Muscle of back (tissue), 11 donors: Measurements from ENCODE around the gene RDH13. TPM values are rescaled to one million over a fixed set of nuclear protein-coding genes. Genes with fewer than 3 reads are reported as not detected.
"Not testable (repeated sequence)": the region's sequence is repeated elsewhere in the genome, so short reads cannot be mapped to it uniquely, and the experiment has no call there.

ENCODE experiments used
- DNase-seq, 3 donors: peaks; one replicate each; pipeline versions ENCODE4 v3.0.0 to v3.0.0-alpha.2; 2013
- polyA plus RNA-seq, 10 donors: library from polyadenylated mRNA; unstranded; fragments of 120-200 nt; gene quantifications; one replicate each; pipeline ENCODE4 v1.2.1, GENCODE V29; 2013; ENCODE audit not compliant: insufficient read length in 10 of 10

The RDH13 gene
- polyA plus RNA-seq, 10 donors, result 8.4 to 14.9 (median 11.5) TPM

DNA sequence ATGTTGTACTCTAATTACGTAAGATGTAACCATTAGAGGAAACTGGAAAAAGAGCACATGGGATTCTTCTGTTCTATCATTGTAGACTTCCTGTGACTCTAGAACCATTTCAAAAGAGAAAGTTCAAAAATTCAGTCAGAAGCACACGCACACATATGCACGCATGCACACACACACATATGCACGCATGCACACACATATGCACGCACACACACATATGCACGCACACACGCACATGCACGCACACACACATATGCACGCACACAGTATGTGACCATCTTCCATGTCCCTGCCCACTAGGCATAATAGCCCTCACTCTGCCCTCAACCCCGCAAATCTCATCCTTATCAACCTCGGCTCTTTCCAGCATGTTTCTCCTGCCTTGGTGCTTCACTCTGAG is 38.8 kb downstream of the RDH13 start:
- no peak for DNase-seq

DNA sequence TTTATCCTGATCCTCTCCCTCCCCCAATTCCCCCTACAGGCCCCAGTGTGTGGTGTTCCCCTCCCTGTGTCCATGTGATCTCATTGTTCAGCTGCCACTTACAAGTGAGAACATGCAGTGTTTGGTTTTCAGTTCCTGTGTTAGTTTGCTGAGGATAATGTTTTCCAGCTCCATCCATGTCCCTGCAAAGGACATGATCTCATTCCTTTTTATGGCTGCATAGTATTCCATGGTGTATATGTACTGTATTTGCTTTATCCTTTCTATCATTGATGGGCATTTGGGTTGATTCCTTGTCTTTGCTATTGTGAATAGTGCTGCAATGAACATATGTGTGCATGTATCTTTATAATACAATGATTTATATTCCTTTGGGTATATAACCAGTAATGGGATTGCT is 42.6 kb downstream of the RDH13 start:
- DNase-seq, result not testable (repeated sequence)

GRCh38 chr19:55018633-55019032 is 44.3 kb downstream of the RDH13 start:
- no peak for DNase-seq

- no peak for DNase-seq
Measured at GRCh38 chr19:55018216-55018615, 44.7 kb downstream of the RDH13 start.

DNA sequence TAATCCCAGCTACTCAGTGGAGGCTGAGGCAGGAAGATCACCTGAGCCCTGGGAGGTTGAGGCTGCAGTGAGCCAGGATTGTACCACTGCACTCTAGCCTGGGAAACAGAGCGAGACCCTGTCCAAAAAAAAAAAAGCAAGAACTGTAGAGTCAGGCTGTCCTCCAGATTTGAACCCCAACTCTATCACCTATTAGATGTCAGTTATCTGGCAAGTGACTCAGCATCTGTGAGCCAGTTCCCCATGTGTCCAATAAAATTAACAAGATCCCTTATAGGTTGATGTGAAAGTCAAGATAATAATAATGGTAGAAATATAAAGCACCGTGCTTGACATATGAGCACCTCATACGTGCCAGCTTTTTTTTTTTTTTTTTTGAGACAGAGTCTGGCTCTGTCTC is 46.9 kb downstream of the RDH13 start:
- no peak for DNase-seq

DNA sequence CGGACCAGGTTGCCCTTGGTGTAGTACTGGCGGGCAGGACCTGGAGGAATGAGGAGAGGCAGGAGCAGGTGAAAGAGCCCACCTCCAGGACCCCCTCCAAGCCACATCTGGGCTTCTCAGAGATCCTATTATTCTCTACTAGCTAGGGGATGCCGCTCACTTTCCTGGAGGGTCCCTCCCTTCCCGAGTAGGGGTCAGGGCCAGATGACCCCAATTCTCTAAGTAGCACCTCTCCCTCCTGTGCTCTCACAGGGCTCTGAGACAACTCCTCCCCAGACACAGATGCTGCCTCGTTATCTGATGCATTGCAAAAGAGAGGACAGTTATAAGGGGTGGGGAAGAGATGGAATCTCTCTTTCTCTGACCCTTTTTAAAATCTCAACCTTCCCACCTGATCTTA is 47.8 kb downstream of the RDH13 start:
- DNase-seq, result no peak

- no peak for DNase-seq
Measured at GRCh38 chr19:55014714-55015113, 48.2 kb downstream of the RDH13 start.

GRCh38 chr19:55013596-55013995 is 49.4 kb downstream of the RDH13 start:
- DNase-seq, result no peak

- no peak for DNase-seq
Measured at GRCh38 chr19:55012306-55012705, 50.6 kb downstream of the RDH13 start.

- not testable (repeated sequence) for DNase-seq
Measured at GRCh38 chr19:55010561-55010960, 52.4 kb downstream of the RDH13 start.

GRCh38 chr19:55008781-55009180 is 54.2 kb downstream of the RDH13 start:
- DNase-seq, result not testable (repeated sequence)

GRCh38 chr19:55008189-55008588 is 54.8 kb downstream of the RDH13 start:
- DNase-seq, result not testable (repeated sequence)

DNA sequence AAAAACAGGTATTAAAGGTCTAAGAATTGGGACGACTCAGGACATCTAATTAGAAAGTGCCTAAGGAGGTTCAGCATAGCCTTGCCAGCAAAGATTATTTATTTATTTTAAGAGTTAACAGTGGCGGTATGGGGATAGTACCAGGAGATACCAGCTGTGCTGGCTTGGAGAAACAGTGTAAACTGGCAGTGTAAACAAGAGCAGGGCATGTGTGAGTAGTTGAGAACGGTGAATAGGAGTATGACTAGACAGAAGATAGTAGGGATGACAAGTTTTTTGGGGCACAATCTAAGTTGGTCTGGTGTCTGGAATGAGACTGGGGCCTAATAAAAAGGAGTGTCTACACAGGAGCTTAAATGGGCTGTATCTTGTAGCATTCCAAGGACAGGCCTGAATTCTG is 55.4 kb downstream of the RDH13 start:
- not testable (repeated sequence) for DNase-seq

- not testable (repeated sequence) for DNase-seq
Measured at GRCh38 chr19:55006795-55007194, 56.2 kb downstream of the RDH13 start.

GRCh38 chr19:55005684-55006488 is 57.1 kb downstream of the RDH13 start:
- peak in 2 of 3 donors; percentile 33 to 40 for DNase-seq

DNA sequence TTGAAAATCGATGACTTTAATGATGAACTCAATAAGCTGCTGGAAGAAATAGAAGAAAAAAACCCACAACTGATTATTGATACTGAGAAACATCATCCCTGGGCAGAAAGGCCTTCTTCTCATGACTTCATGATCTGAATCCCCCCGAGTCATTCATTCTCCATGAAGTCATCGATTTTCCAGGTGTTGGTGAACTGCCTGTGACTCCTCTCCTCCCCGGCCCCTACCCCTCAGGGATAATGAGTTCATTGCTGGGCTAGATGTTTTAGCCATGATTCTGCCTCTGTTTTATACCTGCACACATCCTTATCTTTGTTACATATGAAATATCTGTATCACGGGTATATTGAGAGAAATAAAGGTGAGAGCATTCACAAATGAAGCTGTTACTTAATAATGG is 62.2 kb downstream of the RDH13 start:
- DNase-seq, result no peak

DNA sequence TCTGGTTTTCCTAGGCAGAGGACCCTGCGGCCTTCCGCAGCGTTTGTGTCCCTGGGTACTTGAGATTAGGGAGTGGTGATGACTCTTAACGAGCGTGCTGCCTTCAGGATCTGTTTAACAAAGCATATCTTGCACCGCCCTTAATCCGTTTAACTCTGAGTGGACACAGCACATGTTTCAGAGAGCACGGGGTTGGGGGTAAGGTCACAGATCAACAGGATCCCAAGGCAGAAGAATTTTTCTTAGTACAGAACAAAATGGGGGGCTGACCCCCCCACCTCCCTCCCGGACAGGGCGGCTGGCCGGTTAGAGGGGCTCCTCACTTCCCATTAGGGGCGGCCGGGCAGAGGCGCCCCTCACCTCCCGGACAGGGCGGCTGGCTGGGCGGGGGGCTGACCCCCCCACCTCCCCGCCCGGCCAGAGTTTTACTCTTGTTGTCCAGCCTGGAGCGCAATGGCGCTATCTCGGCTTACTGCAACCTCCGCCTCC is 64.2 kb downstream of the RDH13 start:
- DNase-seq, result not testable (repeated sequence)

DNA sequence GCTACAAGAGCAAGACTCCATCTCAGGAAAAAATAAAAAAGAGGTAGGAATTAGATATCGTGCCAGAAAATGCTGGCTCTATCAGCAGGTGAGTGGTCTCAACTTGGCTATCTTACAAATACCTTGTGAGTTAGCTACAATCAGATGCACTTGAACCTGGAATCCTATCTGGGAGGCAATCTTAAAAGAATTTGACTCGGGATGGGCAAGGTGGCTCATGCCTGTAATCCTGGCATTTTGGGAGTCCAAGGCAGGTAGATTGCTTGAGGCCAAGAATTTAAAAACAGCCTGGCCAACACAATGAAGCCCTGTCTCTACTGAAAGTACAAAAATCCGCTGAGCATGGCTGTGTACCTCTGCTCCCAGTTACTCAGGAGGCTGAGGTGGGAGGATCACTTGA is 67.4 kb downstream of the RDH13 start:
- DNase-seq, result no peak

Other genes starting within 250 kb of the RDH13 start
- gene KIR3DL1, start 246.7 kb downstream of the RDH13 start, polyA plus RNA-seq, result not detected
- under 1 TPM in 1 of 10 donors, not detected in 9; 0.13 TPM for gene KIR2DS4, start 230.5 kb downstream of the RDH13 start, polyA plus RNA-seq
- gene KIR3DL2, start 212.7 kb downstream of the RDH13 start, polyA plus RNA-seq, result not detected
- gene FCAR, start 188.9 kb downstream of the RDH13 start, polyA plus RNA-seq, result under 1 TPM in 9 of 10 donors, not detected in 1; 0.12 to 0.67 (median 0.41) TPM
- gene NCR1, start 157.0 kb downstream of the RDH13 start, polyA plus RNA-seq, result under 1 TPM in 7 of 10 donors, not detected in 3; 0.11 to 0.68 (median 0.40) TPM
- gene NLRP7, start 115.6 kb downstream of the RDH13 start, polyA plus RNA-seq, result under 1 TPM in 4 of 10 donors, not detected in 6; 0.34 to 0.53 (median 0.41) TPM
- gene NLRP2, start 96.8 kb downstream of the RDH13 start, polyA plus RNA-seq, result 1 to 10 TPM in 6 of 10 donors, under 1 TPM in 4; 0.58 to 5.6 (median 1.1) TPM
- under 1 TPM in 9 of 10 donors, not detected in 1; 0.12 to 0.72 (median 0.20) TPM for gene GP6, start 24.9 kb downstream of the RDH13 start, polyA plus RNA-seq
- 1 to 10 TPM; 2.8 to 9.1 (median 4.7) TPM for gene EPS8L1, start 12.7 kb upstream of the RDH13 start, polyA plus RNA-seq
- gene PPP1R12C, start 54.5 kb upstream of the RDH13 start, polyA plus RNA-seq, result 100 to 1,000 TPM in 1 of 10 donors, 10 to 100 TPM in 9; 49.8 to 104 (median 82.2) TPM
- gene TNNT1, start 86.1 kb upstream of the RDH13 start, polyA plus RNA-seq, result 1,000 to 10,000 TPM in 2 of 10 donors, 100 to 1,000 TPM in 8; 199 to 1,145 (median 658) TPM
- gene TNNI3, start 94.6 kb upstream of the RDH13 start, polyA plus RNA-seq, result 1 to 10 TPM in 9 of 10 donors, under 1 TPM in 1; 0.88 to 4.7 (median 2.2) TPM
- gene DNAAF3, start 103.5 kb upstream of the RDH13 start, polyA plus RNA-seq, result under 1 TPM; 0.15 to 0.92 (median 0.54) TPM
- gene SYT5, start 117.1 kb upstream of the RDH13 start, polyA plus RNA-seq, result under 1 TPM in 6 of 10 donors, not detected in 4; 0.05 to 0.13 (median 0.07) TPM
- 1 to 10 TPM in 1 of 10 donors, under 1 TPM in 9; 0.20 to 1.2 (median 0.56) TPM for gene PTPRH, start 146.4 kb upstream of the RDH13 start, polyA plus RNA-seq
- gene TMEM86B, start 165.6 kb upstream of the RDH13 start, polyA plus RNA-seq, result 1 to 10 TPM; 1.4 to 3.5 (median 2.9) TPM
- gene PPP6R1, start 195.9 kb upstream of the RDH13 start, polyA plus RNA-seq, result 10 to 100 TPM; 21.5 to 31.9 (median 27.8) TPM
- gene HSPBP1, start 217.0 kb upstream of the RDH13 start, polyA plus RNA-seq, result 10 to 100 TPM; 14.6 to 29.6 (median 21.2) TPM
- gene BRSK1, start 220.8 kb upstream of the RDH13 start, polyA plus RNA-seq, result 10 to 100 TPM in 1 of 10 donors, 1 to 10 TPM in 9; 5.0 to 10.9 (median 8.0) TPM